Mesenteric fat pad (tissue), 1 donor: ENCODE measurements around the gene CXorf49B. TPM values are rescaled to one million over a fixed set of nuclear protein-coding genes. Genes with fewer than 3 reads are reported as not detected.
"Not testable (repeated sequence)": the region's sequence is repeated elsewhere in the genome, so short reads cannot be mapped to it uniquely, and the experiment has no call there.

Source experiments
- DNase-seq: peaks from one replicate; pipeline ENCODE4 v3.0.0-alpha.2; 2020; ENCODE audit warnings: low spot score
- long read RNA-seq: library from polyadenylated mRNA; unstranded; transcript quantifications from one replicate; pipeline ENCODE4 v2.0.0, GENCODE V29; 2020
- total RNA-seq: library from RNA; stranded (reverse); fragmentation: NEBNext Ultra II Directional; extraction: Animal tissue kit (Norgen Biotek cat#: 25700); gene quantifications from one replicate; pipeline ENCODE4 v1.2.1, GENCODE V29; 2021
- donor health status: DM: yes; HTN: yes; CAD: no.

CXorf49B gene
- not detected for total RNA-seq
- long read RNA-seq: 0 reads

DNA sequence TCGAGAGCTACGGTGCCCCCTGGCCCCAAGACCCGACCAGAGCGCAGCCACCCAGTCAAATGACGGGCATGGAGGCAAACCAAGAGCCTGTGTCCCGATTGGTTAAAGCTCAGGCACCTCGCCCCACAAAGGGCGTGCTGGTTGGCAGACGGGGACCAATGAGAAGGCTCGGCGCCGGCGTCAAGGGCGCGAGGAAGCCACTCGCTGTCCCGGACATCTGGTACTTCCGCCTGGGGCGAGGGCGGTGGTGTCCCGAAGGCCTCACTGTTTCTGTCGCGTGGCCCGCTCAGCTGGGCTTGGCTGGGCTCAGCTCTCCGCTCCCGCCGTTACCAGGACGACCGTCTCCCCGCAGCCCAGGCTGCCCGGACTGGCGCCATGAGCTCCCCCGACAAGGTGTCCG is at the start of gene CXorf49B:
CXorf49B (plus strand) TSS at position 301 of the 400 bp plus-strand sequence; CDS start at position 376, 75 bp downstream.
- DNase-seq: not testable (repeated sequence)

DNA sequence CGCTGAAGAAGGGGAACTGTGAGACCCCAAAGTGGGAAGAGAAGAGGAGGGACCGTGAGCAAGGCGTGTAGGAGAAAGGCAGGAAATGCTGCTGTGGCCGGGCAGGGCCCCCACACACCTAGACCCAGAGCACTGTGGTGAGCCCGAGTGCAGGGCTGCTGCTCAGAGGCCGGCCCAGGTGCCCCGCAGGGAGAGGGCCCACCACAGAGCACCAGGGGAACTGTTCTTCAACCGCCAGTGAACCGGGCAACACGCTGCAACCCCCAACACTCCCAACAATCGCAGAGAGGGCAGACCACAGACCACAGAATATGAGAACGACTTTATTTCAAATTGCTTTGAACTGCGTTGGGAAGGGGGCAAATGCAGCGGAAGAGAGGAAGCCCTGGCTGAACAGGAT is 49.1 kb upstream of the CXorf49B start:
- DNase-seq: not testable (repeated sequence)

DNA sequence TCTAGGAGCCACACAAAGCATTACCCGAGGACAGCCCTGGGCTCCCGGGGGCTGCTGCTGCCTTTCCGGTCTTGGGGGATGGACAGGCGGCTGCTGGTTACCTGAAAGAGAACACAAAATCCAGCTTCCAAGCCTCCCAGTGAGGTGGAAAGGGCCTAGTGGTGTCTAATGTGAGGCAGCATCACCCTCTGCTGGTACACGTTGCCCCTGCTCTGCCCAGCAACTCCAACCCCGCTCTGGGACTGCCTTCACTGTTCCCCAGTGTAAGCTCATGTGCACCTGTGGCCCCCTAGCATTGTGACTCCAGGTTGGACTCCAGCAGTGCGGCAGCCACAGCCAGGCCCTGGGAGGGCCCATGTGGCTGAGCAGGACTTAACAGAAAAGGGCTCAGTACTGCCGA is 47.6 kb upstream of the CXorf49B start:
- not testable (repeated sequence) for DNase-seq

DNA sequence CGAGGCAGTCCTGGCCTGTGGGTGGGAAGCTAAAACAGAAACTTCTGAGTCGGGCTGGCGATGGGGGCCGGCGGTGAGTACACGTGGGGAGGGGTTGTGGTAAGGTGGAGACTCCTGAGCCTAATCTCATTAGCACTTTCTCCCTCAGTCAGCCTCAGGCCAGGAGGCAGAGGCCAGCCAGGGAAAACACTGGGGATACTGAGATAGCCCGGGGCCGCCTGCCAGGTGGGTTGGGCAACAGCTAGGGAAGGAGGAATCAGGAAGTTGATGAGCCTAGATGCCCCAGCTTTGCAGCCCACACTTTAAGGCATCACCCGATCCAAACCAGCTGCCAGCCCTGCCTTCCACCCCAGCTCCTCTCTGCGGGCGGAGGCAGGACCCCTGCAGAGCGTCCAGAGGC is 46.8 kb upstream of the CXorf49B start:
- DNase-seq: not testable (repeated sequence)

DNA sequence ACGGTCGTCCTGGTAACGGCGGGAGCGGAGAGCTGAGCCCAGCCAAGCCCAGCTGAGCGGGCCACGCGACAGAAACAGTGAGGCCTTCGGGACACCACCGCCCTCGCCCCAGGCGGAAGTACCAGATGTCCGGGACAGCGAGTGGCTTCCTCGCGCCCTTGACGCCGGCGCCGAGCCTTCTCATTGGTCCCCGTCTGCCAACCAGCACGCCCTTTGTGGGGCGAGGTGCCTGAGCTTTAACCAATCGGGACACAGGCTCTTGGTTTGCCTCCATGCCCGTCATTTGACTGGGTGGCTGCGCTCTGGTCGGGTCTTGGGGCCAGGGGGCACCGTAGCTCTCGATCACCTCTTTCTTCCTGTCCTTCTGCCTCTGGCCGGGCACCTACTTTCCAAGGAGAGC is 45.0 kb upstream of the CXorf49B start, which contains the start of gene CXorf49:
CXorf49 (minus strand) TSS at position 101 of the 400 bp plus-strand sequence. CDS start 134 bp downstream, outside the sequence.
- not testable (repeated sequence) for DNase-seq

DNA sequence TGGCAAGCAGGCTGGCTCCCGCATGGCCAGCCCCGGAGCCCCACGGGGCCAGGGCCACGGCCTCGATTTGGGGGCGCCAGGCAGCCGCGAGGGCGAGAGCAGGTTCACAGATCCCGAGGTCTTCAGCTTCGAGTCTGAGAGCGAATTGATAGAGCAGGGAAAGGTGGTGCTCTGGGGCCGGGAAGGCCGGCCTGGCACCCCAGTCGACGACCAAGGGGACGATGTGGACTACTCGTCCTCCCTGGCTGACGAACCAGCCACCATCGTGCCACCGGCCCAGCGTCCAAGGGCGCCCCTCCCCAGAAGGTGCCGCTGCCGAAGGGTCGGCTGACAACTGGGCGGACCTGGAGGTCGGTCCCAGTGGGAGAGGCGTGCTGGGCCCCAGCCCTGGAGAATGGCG is 44.0 kb upstream of the CXorf49B start:
- peak; percentile 77 for DNase-seq

DNA sequence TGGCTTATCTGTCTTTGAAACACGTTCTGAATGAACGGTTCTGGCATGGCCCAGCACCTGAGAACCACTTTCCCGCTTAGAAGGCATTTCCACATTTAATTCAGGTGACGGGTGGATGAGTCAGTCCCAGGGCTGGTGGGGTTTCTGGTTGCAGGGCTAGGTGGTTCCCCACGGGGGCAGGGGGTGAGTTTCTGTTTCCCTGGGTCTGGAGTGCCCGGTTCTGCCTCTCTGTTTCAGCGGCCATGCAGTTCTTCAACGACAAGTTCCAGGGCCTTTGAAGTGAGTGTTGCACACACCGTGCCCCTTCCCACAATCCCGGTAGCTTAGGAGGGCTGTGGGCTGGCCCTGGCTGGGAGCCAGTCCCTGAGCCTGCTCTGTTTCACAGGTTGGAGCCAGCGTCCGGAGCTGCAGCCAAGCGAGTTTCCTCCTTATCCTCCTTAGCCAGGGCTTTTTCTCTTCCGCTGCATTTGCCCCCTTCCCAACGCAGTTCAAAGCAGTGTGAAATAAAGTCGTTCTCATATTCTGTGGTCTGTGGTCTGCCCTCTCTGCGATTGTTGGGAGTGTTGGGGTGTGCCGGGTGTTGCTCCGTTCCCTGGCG is 42.8 kb upstream of the CXorf49B start:
- DNase-seq: not testable (repeated sequence)

DNA sequence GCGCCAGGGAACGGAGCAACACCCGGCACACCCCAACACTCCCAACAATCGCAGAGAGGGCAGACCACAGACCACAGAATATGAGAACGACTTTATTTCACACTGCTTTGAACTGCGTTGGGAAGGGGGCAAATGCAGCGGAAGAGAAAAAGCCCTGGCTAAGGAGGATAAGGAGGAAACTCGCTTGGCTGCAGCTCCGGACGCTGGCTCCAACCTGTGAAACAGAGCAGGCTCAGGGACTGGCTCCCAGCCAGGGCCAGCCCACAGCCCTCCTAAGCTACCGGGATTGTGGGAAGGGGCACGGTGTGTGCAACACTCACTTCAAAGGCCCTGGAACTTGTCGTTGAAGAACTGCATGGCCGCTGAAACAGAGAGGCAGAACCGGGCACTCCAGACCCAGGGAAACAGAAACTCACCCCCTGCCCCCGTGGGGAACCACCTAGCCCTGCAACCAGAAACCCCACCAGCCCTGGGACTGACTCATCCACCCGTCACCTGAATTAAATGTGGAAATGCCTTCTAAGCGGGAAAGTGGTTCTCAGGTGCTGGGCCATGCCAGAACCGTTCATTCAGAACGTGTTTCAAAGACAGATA is 2.4 kb upstream of the CXorf49B start:
- not testable (repeated sequence) for DNase-seq

DNA sequence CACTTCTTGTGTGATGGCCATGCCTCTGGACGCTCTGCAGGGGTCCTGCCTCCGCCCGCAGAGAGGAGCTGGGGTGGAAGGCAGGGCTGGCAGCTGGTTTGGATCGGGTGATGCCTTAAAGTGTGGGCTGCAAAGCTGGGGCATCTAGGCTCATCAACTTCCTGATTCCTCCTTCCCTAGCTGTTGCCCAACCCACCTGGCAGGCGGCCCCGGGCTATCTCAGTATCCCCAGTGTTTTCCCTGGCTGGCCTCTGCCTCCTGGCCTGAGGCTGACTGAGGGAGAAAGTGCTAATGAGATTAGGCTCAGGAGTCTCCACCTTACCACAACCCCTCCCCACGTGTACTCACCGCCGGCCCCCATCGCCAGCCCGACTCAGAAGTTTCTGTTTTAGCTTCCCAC is 1.7 kb downstream of the CXorf49B start:
- DNase-seq: not testable (repeated sequence)

DNA sequence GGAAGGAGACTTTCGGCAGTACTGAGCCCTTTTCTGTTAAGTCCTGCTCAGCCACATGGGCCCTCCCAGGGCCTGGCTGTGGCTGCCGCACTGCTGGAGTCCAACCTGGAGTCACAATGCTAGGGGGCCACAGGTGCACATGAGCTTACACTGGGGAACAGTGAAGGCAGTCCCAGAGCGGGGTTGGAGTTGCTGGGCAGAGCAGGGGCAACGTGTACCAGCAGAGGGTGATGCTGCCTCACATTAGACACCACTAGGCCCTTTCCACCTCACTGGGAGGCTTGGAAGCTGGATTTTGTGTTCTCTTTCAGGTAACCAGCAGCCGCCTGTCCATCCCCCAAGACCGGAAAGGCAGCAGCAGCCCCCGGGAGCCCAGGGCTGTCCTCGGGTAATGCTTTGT is 2.5 kb downstream of the CXorf49B start:
- not testable (repeated sequence) for DNase-seq

DNA sequence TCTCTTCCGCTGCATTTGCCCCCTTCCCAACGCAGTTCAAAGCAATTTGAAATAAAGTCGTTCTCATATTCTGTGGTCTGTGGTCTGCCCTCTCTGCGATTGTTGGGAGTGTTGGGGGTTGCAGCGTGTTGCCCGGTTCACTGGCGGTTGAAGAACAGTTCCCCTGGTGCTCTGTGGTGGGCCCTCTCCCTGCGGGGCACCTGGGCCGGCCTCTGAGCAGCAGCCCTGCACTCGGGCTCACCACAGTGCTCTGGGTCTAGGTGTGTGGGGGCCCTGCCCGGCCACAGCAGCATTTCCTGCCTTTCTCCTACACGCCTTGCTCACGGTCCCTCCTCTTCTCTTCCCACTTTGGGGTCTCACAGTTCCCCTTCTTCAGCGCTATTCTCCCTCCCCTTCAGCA is 4.0 kb downstream of the CXorf49B start:
- not testable (repeated sequence) for DNase-seq

DNA sequence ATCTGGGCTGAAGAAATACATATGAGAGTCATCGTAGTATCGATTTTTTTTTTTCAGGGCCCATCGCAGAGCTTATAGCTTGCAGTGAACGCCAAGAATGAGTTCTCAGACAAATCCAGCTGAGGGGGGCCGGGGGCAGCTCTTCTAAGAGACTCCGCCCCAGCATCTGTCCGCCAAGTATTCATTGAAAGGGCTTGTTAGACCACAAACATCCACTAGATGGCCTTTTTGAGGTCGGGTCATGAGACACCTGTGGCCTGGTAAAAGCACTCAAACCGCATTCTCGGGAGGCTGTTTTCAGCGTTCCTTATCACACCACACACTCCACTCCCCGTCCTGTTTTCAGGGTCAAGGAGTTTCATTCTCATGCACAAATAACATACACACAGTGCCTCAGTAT is 15.2 kb downstream of the CXorf49B start:
- not testable (repeated sequence) for DNase-seq

DNA sequence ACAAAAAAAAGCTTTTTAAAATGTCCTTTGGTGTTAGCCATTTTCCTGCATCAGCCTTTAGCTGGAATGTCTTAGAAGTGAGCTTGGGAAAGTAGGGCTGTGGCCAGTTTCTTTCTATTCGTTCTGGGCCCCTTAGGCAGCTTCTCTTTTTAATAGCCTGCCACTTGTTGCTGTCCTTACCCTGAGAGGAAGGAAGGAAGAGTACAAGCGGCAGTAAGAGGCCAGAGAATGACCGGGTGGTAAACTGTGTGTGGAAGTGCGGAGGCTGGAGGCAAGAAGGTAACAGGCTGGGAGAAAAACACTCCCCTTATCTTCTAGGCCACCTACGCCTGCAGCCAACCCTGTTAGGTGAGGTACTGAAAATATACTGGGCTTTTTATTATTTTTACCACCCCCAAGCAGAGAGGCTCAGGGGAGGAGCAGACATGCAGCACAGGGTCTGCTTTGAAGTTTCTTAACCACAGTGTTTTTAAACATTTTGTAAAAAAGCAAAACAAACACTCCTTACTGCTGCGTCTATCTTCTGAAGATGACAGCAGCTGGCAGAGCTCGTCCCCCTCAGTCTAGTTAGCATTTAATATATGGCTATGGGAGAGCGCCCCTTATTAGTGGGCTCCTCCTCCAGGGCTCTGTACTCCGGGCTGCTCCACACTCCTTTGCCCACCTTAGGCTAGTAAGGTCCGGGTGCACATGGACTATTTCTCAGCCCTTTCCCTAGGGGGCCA is 19.2 kb downstream of the CXorf49B start:
- not testable (repeated sequence) for DNase-seq

DNA sequence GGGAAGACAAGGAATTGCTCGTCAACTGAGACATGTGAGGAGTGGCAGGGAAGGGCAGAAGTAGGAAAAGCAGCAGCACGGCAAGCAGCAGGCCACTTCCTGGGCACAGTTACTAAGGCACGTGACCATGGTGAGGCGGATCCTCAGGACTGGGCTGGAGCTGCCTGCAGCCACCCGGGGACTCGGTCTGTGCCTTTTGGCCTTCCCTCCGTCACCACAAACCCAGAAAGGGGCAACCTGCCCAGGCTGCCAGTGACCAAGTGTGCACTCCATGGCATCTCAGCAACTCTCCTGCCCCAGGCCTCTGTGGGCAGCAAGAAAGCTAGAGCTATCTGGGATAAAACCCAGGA is 19.8 kb downstream of the CXorf49B start:
- not testable (repeated sequence) for DNase-seq

DNA sequence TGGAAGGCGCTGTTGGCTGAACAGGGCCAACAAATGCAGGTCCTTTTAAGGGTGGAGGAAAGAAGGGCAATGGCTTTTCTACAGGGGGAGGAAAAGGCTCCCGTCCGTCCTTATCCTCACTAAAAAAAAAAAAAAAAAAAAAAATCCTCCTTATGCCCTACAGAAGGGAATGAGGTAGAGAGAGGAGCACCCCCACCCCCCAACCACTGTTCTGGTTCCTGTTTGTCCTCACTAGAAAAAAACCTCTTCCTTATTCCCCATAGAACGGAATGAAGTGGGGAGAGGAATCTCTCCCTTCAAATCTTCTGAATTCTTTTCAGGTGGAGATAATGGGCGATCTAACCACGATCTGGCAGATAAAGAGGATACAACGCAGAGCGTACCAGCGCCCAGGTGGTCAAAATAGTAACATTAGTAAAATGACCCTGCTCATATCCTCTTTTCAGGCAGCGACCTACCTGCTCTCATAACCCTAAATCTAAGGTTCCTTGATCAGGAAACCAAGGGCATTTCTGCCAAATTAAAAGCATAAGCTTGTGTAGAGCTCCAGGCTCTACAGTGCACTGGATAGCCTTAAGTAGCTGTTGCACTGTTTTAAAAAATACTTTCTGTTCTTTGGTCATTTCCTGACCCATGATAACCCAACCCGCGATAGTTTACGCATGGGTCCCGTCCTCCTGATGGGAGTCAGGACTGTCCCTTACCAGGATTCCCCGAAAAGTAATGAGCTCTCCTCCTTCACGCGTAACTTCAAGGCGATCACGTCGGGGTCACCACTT is 20.6 kb downstream of the CXorf49B start:
- DNase-seq: not testable (repeated sequence)

DNA sequence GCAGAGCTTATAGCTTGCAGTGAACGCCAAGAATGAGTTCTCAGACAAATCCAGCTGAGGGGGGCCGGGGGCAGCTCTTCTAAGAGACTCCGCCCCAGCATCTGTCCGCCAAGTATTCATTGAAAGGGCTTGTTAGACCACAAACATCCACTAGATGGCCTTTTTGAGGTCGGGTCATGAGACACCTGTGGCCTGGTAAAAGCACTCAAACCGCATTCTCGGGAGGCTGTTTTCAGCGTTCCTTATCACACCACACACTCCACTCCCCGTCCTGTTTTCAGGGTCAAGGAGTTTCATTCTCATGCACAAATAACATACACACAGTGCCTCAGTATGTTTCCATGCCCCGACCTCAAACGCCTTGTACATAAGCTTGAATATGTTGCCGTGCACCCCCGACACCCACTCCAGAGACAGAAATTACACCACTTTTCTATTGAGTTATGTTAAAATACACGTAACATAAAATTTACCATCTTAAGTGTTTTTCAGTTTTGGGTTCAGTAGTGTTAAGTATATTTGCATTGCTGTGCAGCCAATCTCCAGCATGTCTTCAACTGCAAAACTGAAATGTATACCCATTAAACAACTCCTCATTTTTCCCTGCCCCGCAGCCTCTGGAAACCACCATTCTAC is 21.3 kb downstream of the CXorf49B start:
- not testable (repeated sequence) for DNase-seq

DNA sequence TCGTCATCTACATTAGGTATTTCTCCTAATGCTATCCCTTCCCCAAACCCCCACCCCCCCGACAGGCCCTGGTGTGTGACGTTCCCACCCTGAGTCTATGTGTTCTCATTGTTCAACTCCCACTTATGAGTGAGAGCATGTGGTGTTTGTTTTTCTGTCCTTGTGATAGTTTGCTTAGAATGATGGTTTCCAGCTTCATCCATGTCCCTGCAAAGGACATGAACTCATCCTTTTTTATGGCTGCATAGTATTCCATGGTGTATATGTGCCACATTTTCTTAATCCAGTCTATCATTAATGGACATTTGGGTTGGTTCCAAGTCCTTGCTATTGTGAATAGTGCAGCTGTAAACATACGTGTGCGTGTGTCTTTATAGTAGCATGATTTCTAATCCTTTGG is 43.3 kb downstream of the CXorf49B start:
- DNase-seq: not testable (repeated sequence)

DNA sequence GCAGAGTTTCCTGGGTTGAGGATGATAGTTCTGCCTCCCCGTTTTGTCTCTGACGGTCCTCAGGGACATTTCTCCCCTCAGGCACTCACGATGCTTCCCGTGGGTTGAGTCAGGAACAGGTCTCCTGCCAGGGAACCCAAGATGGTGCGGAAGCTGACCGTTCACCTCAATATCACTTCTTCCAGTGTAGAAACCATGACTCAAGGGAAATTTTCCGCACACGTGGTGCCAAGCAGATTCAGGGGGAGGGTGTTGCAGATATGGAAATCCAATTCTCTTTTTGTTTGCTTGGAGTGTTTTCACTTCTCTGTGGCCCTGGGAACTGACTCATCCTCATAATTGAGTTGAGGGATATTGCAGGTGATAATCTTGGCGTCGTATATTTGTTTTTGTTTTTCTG is 46.7 kb downstream of the CXorf49B start:
- no peak for DNase-seq

DNA sequence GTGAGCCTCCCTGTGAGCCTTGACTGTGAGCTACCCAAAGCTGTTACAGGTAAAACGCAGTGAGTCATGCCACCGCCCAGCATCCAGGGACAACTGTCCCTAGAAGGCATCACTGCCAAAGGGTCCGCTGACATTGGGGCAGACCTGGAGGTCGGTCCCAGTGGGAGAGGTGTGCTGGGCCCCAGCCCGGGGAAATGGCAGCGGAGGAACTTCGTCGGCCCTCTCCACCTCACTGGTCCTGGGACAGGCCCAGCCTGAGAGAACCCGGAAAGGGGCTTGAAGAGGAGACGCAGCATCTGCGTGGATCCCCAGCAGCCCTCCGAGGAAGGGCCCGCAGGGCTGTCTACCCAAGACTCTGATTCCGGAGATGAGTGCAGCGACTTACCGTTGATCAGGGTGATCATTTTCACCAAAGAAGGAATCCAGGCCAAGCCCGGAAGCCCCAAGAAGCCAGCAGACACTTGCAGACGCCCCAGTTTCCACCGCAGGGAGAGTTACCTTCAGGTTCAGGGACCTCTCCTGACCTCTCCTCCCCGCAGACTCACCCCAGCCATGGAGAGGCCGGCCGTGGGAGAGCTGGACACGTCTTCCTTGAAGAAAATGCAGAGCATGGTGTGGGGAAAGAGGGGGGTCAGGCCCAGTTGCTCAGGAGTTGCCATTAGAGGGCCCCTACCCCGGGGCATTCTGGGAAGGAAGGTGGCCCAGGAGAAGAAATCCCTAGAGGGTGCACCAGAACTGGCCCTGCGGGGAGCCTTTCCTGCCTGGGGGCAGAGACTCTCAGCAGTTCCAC is 51.2 kb downstream of the CXorf49B start:
- peak; percentile 85 for DNase-seq
